Body of pancreas (tissue), 4 donors: ENCODE data around the gene COPS3.

Source experiments
- POLR2A ChIP-seq, 3 donors: fragments of 450-650 bp; IDR thresholded peaks; one replicate each; pipeline ENCODE4 v1.6.1; 2016; ENCODE audit warnings: antibody characterized with exemption in 3 of 3, mild to moderate bottlenecking in 2 of 3
- TF ChIP-seq, protein P1 (sequence below), 7 experiments: fragments of 450-650 bp in 4 of 7; fragments of 200-600 bp in 3 of 7; sonication (generic) in 3 of 7; IDR thresholded peaks; one replicate each; pipeline ENCODE4 v1.5.1; 2016 to 2019; ENCODE audit warnings: antibody characterized with exemption in 7 of 7

DNA sequence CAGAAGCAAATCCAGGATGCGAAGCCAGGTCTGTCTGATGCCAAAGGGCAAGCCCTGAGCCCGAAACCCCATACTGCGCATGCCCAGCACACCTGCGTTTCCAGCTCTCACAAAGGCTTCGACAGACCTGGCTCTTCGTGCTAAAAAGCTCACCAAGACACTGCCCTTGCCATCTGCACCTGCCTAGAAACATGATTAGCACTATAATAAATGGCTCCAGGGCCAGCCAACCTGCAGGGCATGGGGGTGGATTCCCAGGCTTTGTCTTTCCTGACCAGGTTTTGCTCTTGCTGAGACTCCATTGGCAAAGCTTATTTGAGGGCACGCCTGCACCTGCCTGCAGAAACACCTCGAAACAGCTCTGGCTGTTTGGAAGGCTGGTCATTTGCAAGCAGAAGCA lies 60.5 kb downstream of the COPS3 start:
- TF ChIP-seq, protein P1, sequence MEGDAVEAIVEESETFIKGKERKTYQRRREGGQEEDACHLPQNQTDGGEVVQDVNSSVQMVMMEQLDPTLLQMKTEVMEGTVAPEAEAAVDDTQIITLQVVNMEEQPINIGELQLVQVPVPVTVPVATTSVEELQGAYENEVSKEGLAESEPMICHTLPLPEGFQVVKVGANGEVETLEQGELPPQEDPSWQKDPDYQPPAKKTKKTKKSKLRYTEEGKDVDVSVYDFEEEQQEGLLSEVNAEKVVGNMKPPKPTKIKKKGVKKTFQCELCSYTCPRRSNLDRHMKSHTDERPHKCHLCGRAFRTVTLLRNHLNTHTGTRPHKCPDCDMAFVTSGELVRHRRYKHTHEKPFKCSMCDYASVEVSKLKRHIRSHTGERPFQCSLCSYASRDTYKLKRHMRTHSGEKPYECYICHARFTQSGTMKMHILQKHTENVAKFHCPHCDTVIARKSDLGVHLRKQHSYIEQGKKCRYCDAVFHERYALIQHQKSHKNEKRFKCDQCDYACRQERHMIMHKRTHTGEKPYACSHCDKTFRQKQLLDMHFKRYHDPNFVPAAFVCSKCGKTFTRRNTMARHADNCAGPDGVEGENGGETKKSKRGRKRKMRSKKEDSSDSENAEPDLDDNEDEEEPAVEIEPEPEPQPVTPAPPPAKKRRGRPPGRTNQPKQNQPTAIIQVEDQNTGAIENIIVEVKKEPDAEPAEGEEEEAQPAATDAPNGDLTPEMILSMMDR (IDR thresholded peaks at IDR 0.05): no peak
- TF ChIP-seq POLR2A (IDR thresholded peaks at IDR 0.05): no peak
